Mononuclear cell (primary cell): ENCODE measurements around the gene TRMT1L. TPM values are rescaled to one million over a fixed set of nuclear protein-coding genes. Genes with fewer than 3 reads are reported as not detected.

Experiments used
- H3K27me3 ChIP-seq: 2 replicates; pipeline ENCODE4 v1.6.0; 2011; ENCODE audit warnings: low read length, control low read depth; ENCODE audit not compliant: insufficient read depth
- H3K4me1 ChIP-seq: 2 replicates; pipeline ENCODE4 v1.5.1; 2011; ENCODE audit warnings: mild to moderate bottlenecking, low read length, control low read depth; ENCODE audit not compliant: insufficient read depth
- H3K4me3 ChIP-seq: 2 replicates; pipeline ENCODE4 v1.5.1; 2011; ENCODE audit warnings: mild to moderate bottlenecking, low read length, moderate library complexity
- H3K9me3 ChIP-seq: 2 replicates; pipeline ENCODE4 v1.5.1; 2011; ENCODE audit warnings: low read depth, mild to moderate bottlenecking, control low read depth, low read length
- total RNA-seq: library from RNA; depleted of rRNA; stranded (reverse); fragments of >200 nt; gene quantifications from one replicate; pipeline ENCODE4 v1.2.3, GENCODE V29; 2012

TRMT1L gene
- total RNA-seq, 1 donor, result 3.3 TPM

DNA sequence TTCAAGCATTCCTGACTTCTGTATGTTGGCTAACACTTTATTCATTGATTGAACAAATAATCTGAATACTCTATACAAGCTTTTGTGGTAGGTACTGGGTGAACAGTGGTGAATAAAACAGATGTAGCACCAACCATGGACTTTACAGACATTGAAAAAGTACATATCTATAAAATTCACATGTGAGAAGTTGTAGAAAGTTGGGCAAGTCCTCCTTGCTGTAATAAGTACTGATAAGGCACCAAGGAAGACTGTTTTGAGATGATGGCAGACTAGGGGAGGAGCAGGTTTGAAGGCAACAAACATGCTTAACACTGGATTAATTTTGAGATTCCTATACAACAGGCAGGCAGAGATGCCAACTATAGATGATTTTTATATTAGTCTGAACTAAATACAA is 69.0 kb downstream of the TRMT1L start:
- Histone ChIP-seq H3K4me3 (no peak overlapping the region), H3K4me1 (no peaks in the 10 kb centered on the region), H3K27me3 (no peaks in the 10 kb centered on the region), H3K9me3 (no peaks in the 10 kb centered on the region)

DNA sequence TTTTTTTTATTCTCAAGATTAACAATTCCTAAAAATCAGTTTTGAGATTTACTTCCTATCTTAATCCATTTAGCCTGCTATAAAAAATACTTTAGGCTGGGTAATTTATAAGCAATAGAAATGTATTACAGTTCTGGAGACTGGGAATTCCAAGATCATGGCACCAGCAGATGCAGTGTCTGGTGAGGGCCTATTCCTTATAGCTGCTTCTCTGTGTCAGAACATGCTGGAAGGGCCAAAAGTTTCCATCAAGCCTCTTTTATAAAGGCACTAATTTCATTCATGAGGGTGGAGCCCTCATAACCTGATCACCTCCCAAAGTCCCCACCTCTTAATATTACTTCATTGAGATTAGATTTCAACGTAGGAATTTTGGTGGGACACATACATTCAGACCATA is 69.7 kb downstream of the TRMT1L start:
- no peak overlapping the region for H3K4me3 ChIP-seq
- H3K4me1 ChIP-seq, result no peaks in the 10 kb centered on the region
- H3K27me3 ChIP-seq, result no peaks in the 10 kb centered on the region
- H3K9me3 ChIP-seq, result no peaks in the 10 kb centered on the region

DNA sequence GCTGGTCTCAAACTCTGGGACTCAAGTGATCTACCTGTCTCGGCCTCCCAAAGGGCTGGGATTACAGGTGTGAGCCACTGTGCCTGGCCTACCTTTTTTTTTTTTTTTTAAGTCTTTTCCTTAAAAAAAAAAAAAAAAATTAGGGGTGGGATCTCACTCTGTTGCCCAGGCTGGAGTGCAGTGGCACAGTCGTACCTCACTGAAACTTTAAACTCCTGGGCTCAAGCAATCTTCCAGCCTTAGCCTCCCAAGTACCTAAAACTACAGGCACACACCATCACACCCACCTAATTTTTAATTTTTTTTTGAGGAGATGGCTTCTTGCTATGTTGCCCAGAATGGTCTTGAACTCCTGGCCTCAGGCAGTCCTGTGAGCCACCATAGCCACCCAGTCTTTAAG is 72.9 kb downstream of the TRMT1L start:
- no peaks in the 10 kb centered on the region for H3K9me3 ChIP-seq
- no peak overlapping the region for H3K4me3 ChIP-seq

DNA sequence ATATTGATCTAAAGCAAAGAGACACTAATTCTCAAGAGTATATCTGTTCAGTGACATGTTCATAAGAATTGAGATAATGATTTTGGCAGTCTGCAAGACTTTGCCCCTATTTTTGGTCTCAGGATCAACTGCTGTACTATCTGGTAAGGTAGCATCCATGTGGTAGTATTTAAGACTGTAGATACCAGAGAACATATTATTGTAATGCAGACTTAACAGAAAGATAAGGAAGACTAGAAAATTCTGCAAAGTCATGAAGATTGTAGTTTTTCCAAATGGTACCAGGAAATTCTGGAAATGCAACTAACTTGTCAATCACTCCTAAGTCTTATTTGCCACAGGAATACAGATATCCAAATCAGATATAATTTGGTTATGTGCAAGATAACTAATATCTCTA is 76.3 kb downstream of the TRMT1L start:
- H3K4me1 ChIP-seq, result no peaks in the 10 kb centered on the region
- H3K9me3 ChIP-seq, result no peaks in the 10 kb centered on the region
- no peaks in the 10 kb centered on the region for H3K27me3 ChIP-seq
- no peak overlapping the region for H3K4me3 ChIP-seq

More for the DNA sequence above, 72.9 kb downstream of the TRMT1L start:
- H3K4me1 ChIP-seq, result no peaks in the 10 kb centered on the region
- H3K27me3 ChIP-seq, result no peaks in the 10 kb centered on the region

DNA sequence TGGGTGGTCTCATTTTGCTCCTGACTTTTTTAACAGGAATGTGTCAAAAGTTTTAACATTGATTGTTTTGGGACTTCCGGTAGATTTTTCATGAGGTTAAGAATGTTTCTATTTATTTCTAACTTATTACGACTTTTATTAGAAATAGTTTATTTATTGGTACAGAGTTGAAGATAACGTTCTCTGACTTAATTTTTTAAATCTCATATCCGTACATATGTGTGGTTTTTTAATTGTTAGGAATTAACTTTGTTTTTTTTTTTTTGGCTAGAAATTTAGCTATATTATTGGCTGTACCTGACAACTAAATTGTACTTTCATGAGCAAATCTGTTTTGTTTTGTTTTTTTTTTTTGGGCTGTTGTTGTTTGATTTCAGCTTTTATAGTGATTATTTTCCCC is 79.4 kb downstream of the TRMT1L start:
- no peaks in the 10 kb centered on the region for H3K9me3 ChIP-seq
- no peaks in the 10 kb centered on the region for H3K4me1 ChIP-seq
- H3K27me3 ChIP-seq, result no peaks in the 10 kb centered on the region
- H3K4me3 ChIP-seq, result no peak overlapping the region

DNA sequence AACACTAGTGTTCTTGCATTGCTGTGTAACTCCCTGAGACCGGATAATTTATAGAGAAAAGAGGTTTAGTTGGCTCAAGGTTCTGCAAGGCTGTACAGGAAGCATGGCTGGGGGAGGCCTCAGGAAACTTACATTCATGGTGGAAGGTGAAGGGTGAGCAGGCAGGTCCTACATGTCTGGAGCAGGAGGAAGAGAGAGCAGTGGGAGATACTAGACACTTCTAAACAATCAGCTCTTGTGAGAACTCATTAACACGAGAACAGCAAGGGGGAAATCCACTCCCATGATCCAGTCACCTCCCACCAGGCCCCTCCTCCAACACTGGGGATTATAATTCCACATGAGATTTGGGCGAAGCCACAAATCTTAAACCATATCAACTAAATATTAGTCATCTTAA is 81.3 kb downstream of the TRMT1L start:
- Histone ChIP-seq H3K27me3 (no peaks in the 10 kb centered on the region), H3K4me3 (no peak overlapping the region), H3K4me1 (peaks cover 7% of the 10 kb centered on the region), H3K9me3 (no peaks in the 10 kb centered on the region)

DNA sequence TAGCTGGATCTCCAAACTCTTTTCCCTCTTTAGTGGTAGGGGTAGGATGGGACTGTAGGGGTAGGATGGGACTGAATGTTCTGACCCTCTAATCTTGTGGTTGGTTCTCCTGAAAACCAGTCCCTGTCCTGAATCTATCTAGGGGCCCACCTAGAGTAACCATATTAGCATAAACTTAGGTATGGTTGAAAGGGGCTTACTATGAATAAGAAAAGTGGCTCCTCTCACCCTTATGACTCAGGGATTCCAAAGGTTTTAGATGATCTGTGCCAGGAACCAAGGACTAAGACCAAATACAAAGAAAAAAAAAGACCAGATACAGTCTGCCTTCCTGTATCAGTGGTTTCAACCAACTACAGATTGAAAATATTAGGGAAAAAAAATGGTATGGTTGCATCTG is 82.4 kb downstream of the TRMT1L start:
- Histone ChIP-seq H3K27me3 (no peaks in the 10 kb centered on the region), H3K9me3 (no peaks in the 10 kb centered on the region), H3K4me1 (peaks cover 7% of the 10 kb centered on the region), H3K4me3 (no peak overlapping the region)

DNA sequence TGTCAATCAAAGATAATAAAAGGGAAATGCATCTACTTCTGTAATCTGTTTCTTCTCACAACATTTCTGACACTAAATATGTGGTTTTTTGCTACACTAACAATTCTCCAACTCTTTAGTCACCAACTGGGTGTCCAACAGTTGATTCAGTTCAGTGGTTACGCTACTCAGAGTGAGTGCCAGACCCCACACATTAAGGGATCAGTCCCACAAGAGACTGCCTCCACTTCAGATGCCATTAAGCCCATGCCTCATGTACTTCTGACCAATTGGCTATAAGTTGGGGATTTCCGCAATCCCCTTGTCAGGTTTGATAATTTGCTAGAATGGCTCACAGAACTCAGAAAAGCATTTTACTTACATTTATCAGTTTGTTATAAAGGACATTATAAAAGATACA is 83.0 kb downstream of the TRMT1L start:
- peaks cover 7% of the 10 kb centered on the region for H3K4me1 ChIP-seq
- no peaks in the 10 kb centered on the region for H3K9me3 ChIP-seq
- no peak overlapping the region for H3K4me3 ChIP-seq

DNA sequence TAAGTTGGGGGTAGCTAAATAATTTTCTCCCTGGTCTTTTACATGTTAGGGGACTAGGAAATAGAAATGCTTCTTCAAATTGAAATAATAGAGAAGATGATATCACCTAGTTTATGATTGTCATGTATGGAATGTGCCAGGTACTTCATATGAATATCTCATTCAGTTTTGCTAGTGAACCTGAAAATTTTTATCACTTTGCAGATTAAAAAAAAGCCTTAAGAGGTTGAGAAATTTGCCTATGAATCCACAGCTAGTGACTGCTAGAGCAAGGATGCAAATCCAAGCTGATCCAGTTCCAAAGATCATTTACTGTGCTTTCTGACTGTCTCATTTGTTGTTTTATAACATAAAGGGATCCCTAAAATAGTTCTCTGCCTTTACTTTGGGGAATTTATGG is 86.7 kb downstream of the TRMT1L start:
- no peaks in the 10 kb centered on the region for H3K9me3 ChIP-seq
- H3K27me3 ChIP-seq, result no peaks in the 10 kb centered on the region
- H3K4me1 ChIP-seq, result peaks cover 11% of the 10 kb centered on the region
- no peak overlapping the region for H3K4me3 ChIP-seq

More for the DNA sequence above, 83.0 kb downstream of the TRMT1L start:
- no peaks in the 10 kb centered on the region for H3K27me3 ChIP-seq

DNA sequence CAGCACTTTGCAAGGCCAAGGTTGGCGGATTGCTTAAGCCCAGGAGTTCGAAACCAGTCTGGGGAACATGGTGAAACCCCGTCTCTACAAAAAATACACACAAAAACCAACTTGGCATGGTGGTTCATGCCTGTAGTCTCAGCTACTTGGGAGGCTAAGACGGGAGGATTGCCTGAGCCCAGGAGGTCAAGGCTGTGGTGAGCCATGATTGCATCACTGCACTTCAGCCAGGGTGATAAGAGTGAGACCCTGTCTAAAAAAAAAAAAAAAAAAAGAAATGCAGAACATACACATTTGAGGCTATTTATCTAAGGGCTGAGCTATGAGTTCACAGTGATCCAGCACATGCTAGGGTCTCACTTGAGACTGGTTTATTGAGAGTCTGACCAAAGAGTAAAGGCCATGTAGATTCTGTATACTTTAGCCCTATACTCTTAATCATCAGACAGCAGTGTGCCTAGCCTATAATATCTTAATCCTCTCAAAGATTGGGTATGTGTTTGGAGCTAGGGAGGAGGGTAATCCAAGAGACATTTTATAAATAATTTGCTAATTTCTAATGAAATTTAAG is 87.5 kb downstream of the TRMT1L start:
- no peaks in the 10 kb centered on the region for H3K9me3 ChIP-seq
- no peak overlapping the region for H3K4me3 ChIP-seq
- no peaks in the 10 kb centered on the region for H3K27me3 ChIP-seq
- H3K4me1 ChIP-seq, result peaks cover 11% of the 10 kb centered on the region

DNA sequence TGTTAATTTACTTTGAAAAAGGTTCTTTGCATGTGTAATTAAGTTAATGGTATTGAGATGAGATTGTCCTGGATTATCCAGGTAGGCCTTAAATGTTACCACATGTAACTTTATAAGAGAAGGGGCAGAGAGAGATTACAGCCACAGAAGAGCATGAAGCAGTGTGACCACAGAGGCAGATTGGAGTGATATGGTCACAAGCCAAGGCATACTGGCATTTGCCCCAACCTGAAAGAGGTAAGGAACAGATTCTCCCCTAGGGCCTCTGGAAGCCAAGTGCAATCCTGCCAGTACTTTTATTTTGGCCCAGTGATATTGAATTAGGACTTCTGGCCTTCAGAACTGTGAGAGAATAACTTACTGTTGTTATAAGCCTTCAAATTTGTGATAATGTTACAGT is 88.4 kb downstream of the TRMT1L start:
- Histone ChIP-seq H3K4me1 (peaks cover 16% of the 10 kb centered on the region), H3K4me3 (no peak overlapping the region), H3K27me3 (no peaks in the 10 kb centered on the region), H3K9me3 (no peaks in the 10 kb centered on the region)

Other genes with a start within 250 kb of the TRMT1L start
- 26.3 TPM for gene NIBAN1, start 182.4 kb downstream of the TRMT1L start, total RNA-seq
- gene RNF2, start 111.4 kb downstream of the TRMT1L start, total RNA-seq, result 25.9 TPM
- 10.9 TPM for gene SWT1, start 214 bp upstream of the TRMT1L start, total RNA-seq
- 282 TPM for gene IVNS1ABP, start 160.3 kb upstream of the TRMT1L start, total RNA-seq